Activated CD8-positive, alpha-beta memory T cell treated with anti-CD3 and anti-CD28 coated beads, Interleukin-2, amount 50 U/mL, for 1 hour (primary cell): Measurements from ENCODE around the gene TNFRSF17.

ENCODE experiments used
- DNase-seq: peaks from one replicate; pipeline ENCODE4 v3.0.0-alpha.2; 2020; ENCODE audit errors: extremely low read depth

TNFRSF17 gene

GRCh38 chr16:12002447-12003006 lies 37.5 kb downstream of the TNFRSF17 start:
- no peak for DNase-seq

GRCh38 chr16:12006637-12007036 lies 41.6 kb downstream of the TNFRSF17 start:
- no peak for DNase-seq

GRCh38 chr16:12009462-12009861 lies 44.5 kb downstream of the TNFRSF17 start:
- DNase-seq, result no peak

DNA sequence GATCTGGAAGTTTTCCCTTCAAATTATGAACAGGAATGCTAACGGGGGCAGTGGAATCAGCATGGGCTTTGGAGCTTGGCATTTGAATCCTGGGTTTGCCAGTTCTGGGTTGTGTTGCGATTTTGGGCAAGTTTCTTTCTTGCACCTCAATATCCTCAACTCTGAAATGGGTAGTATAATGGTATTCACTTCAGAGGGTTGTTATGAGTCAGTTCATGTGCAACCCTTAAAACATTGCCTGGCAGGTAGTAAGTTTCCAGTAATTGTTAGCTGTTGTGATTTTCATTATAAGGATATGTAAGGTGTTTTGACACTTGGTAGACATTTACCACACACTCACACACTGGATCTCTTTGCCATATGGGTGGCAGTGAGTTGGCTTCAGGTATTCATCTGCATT lies 44.9 kb downstream of the TNFRSF17 start:
- no peak for DNase-seq

- DNase-seq, result no peak
These were observed 45.6 kb downstream of the TNFRSF17 start for GRCh38 chr16:12010388-12011251.

- no peak for DNase-seq
These were observed 46.6 kb downstream of the TNFRSF17 start for GRCh38 chr16:12011565-12011964.

- DNase-seq, result no peak
These were observed 51.4 kb downstream of the TNFRSF17 start for GRCh38 chr16:12016291-12016947.

- DNase-seq, result no peak
These were observed 52.5 kb downstream of the TNFRSF17 start for GRCh38 chr16:12017558-12017957.
